B cell (primary cell): ENCODE measurements around the gene SYTL2. TPM values are rescaled to one million over a fixed set of nuclear protein-coding genes. Genes with fewer than 3 reads are reported as not detected.
"Not testable (repeated sequence)": the region's sequence is repeated elsewhere in the genome, so short reads cannot be mapped to it uniquely, and the experiment has no call there.

Source experiments
- ATAC-seq: fragments of 200-7000 bp; cut with Tn5 transposase; one replicate; pipeline ENCODE4 v1.10.0; 2021; ENCODE audit warnings: low read depth, mild to moderate bottlenecking, moderate number of reproducible peaks, moderate library complexity
- CTCF ChIA-PET: fragments of 350-600 bp; sonication (Branson Sonifier 250); formaldehyde crosslinking; loops from one replicate; lab custom pipeline; 2021; ENCODE audit warnings: antibody characterized with exemption, inconsistent platforms; lab: Charles Lee
- POLR2A ChIA-PET: fragments of 350-600 bp; sonication (Branson Sonifier 250); formaldehyde crosslinking; loops from one replicate; lab custom pipeline; 2021; ENCODE audit warnings: antibody characterized with exemption; lab: Charles Lee
- DNase-seq: peaks from one replicate; pipeline ENCODE4 v3.0.0; 2013
- H2AFZ ChIP-seq: 2 replicates; pipeline ENCODE4 v1.6.1; 2012; ENCODE audit warnings: mild to moderate bottlenecking, low read depth, low read length; ENCODE audit not compliant: insufficient read depth, poor library complexity, severe bottlenecking
- H3K27ac ChIP-seq, 2 donors: 1 replicate in 1 of 2; 2 replicates in 1 of 2; pipeline ENCODE4 v1.5.1; 2012 to 2013; ENCODE audit warnings: low read length in 2 of 2, mild to moderate bottlenecking in 2 of 2, moderate library complexity in 1 of 2
- H3K27me3 ChIP-seq, 4 experiments: fragments of 200-600 bp in 1 of 4; sonication (generic) in 1 of 4; replicated peaks in 1 of 4; 1 replicate in 2 of 4; 2 replicates in 2 of 4; pipeline versions ENCODE4 v1.6.1 to v1.7.0; 2013 to 2016; ENCODE audit warnings: low read length in 3 of 4, mild to moderate bottlenecking in 2 of 4, mixed read lengths in 1 of 4, moderate library complexity in 1 of 4; ENCODE audit not compliant: insufficient read depth in 4 of 4, control insufficient read depth in 3 of 4; ENCODE audit errors: control extremely low read depth in 1 of 4
- H3K36me3 ChIP-seq, 2 experiments: replicated peaks in 1 of 2; 1 replicate in 1 of 2; 2 replicates in 1 of 2; pipeline versions ENCODE4 v1.6.1 to v1.7.1; 2013; ENCODE audit warnings: low read length in 1 of 2; ENCODE audit not compliant: insufficient read depth in 2 of 2, control insufficient read depth in 1 of 2; ENCODE audit errors: control extremely low read depth in 1 of 2, extremely low read depth in 1 of 2
- H3K4me1 ChIP-seq, 2 donors: fragments of 200-600 bp in 1 of 2; sonication (generic) in 1 of 2; 1 replicate in 1 of 2; 2 replicates in 1 of 2; pipeline versions ENCODE4 v1.5.1 to v1.6.1; 2013 to 2017; ENCODE audit warnings: low read length in 2 of 2; ENCODE audit not compliant: control insufficient read depth in 2 of 2, insufficient read depth in 2 of 2
- H3K4me2 ChIP-seq: replicated peaks from 2 replicates; pipeline ENCODE3; 2012; ENCODE audit warnings: mild to moderate bottlenecking, low read depth, low read length; ENCODE audit not compliant: poor library complexity, severe bottlenecking
- H3K4me3 ChIP-seq, 5 experiments: fragments of 200-600 bp in 1 of 5; sonication (generic) in 1 of 5; 1 replicate in 3 of 5; 2 replicates in 2 of 5; pipeline versions ENCODE4 v1.5.1 to v1.7.0; 2011 to 2016; ENCODE audit warnings: low read length in 4 of 5, mild to moderate bottlenecking in 4 of 5, low read depth in 2 of 5, control low read depth in 1 of 5, moderate library complexity in 1 of 5; ENCODE audit not compliant: insufficient read depth in 1 of 5; ENCODE audit errors: control extremely low read depth in 1 of 5, extremely low read depth in 1 of 5
- H3K79me2 ChIP-seq: fragments of 200-600 bp; sonication (generic); one replicate; pipeline ENCODE4 v1.6.0; 2016; ENCODE audit warnings: low read length; ENCODE audit not compliant: control insufficient read depth, insufficient read depth
- H3K9ac ChIP-seq: fragments of 200-600 bp; sonication (generic); 2 replicates; pipeline ENCODE4 v1.6.1; 2017; ENCODE audit warnings: mild to moderate bottlenecking, low read length, moderate library complexity
- H3K9me3 ChIP-seq, 3 donors: one replicate each; pipeline versions ENCODE4 v1.6.1 to v1.7.1; 2013; ENCODE audit warnings: low read length in 2 of 3; ENCODE audit not compliant: control insufficient read depth in 2 of 3, insufficient read depth in 1 of 3; ENCODE audit errors: control extremely low read depth in 1 of 3
- H4K20me1 ChIP-seq: 2 replicates; pipeline ENCODE4 v1.6.0; 2012; ENCODE audit warnings: mild to moderate bottlenecking, low read length; ENCODE audit not compliant: insufficient read depth, control insufficient read depth, poor library complexity, severe bottlenecking
- H3K27ac Mint-ChIP-seq: one replicate; pipeline ENCODE4 v1.8.0; 2021; ENCODE audit warnings: mixed read lengths
- H3K27me3 Mint-ChIP-seq: one replicate; pipeline ENCODE4 v1.8.0; 2021; ENCODE audit warnings: mixed read lengths
- H3K4me1 Mint-ChIP-seq: one replicate; pipeline ENCODE4 v1.8.0; 2021; ENCODE audit warnings: mixed read lengths
- H3K4me3 Mint-ChIP-seq: one replicate; pipeline ENCODE4 v1.8.0; 2021; ENCODE audit warnings: mixed read lengths
- H3K9me3 Mint-ChIP-seq: one replicate; pipeline ENCODE4 v1.8.0; 2022; ENCODE audit warnings: mixed read lengths; ENCODE audit not compliant: insufficient read depth
- CTCF ChIP-seq: fragments of 200-600 bp; IDR thresholded peaks from one replicate; pipeline ENCODE4 v1.8.0; 2022; ENCODE audit warnings: antibody characterized with exemption, mild to moderate bottlenecking
- EZH2 ChIP-seq: IDR thresholded peaks from 2 replicates; pipeline ENCODE4 v1.6.1; 2012; ENCODE audit warnings: borderline replicate concordance, low read depth, mild to moderate bottlenecking, moderate library complexity, low read length; ENCODE audit not compliant: insufficient read depth, poor library complexity, severe bottlenecking
- WGBS: methylation state at CpG from one replicate; pipeline ENCODE4 v1.1.5; 2013; ENCODE audit warnings: missing lambda C conversion rate; ENCODE audit not compliant: insufficient coverage; 5-methylcytosine and 5-hydroxymethylcytosine counted together
- intact Hi-C: fragments of 100-400 bp; cut with micrococcal nuclease; formaldehyde crosslinking; loops from one replicate; pipeline ENCODE4 v1.10.0; 2022
- polyA plus RNA-seq: library from polyadenylated mRNA; depleted of rRNA; stranded (reverse); fragments of >200 nt; gene quantifications from 2 replicates; pipeline ENCODE4 v1.2.3, GENCODE V29; 2012
- total RNA-seq, 2 donors: library from RNA; stranded (reverse); fragments of 120-200 nt in 1 of 2; gene quantifications; 1 replicate in 1 of 2; 2 replicates in 1 of 2; pipeline versions ENCODE4 v1.2.3 to v1.2.4, GENCODE V29; 2013 to 2022

The SYTL2 gene
- total and polyA plus RNA-seq, 2 donors (not counting 1 experiment from before 2014, with no cell fraction given): 0.86 to 2.9 TPM

DNA sequence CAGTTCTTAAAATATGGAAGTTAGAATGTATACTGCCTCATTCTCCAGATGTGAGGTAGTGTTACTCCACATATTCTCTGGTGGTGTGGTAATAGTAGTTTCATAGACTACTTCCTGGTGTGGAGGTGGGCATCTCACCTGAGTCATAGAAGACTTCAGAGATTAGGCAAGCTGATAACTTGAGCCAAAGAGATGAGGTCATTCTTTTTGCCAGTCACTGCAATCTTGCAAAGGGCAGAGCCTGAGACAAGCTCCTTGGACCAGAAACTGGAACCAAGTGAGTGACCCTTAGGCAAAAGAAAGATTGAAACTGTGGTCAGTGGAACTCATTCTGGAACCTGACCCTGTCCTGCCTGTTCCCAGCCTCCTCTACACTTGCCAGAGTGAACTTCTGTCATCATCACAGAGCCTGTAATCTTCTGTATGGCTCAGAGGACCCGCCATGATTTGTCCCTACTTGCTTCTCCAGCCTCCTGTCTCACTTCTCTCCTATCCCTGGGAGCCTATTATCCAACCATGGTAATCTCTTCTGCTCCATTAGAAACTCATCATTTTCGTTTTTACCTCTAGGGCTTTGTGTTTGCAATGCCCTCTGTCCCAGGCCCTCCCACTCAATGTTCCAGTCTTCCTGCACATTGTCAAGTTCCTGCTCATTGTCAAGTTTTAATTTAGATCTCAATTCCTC is 33.6 kb upstream of the SYTL2 start:
- no peaks in the 10 kb centered on the region for H3K36me3 ChIP-seq
- ChIA-PET CTCF (interaction anchor here (3.3 kb wide), 1 partner anchor 10 kb away, joined by 12 read pairs; the partner anchor contains the start of gene CCDC83), POLR2A (no interaction called here)
- no peak overlapping the region for H3K27ac ChIP-seq
- 89% methylated on average over 2 of the region's 2 CpGs for WGBS
- no peaks in the 10 kb centered on the region for H3K9me3 ChIP-seq
- H3K79me2 ChIP-seq: no peaks in the 10 kb centered on the region
- no peak overlapping the region for H3K9ac ChIP-seq
- Mint-ChIP-seq H3K4me3 (no peak overlapping the region), H3K27ac (no peak overlapping the region), H3K4me1 (no peaks in the 10 kb centered on the region), H3K27me3 (no peaks in the 10 kb centered on the region), H3K9me3 (no peaks in the 10 kb centered on the region)
- no peak overlapping the region for H2AFZ ChIP-seq
- no peaks in the 10 kb centered on the region for H4K20me1 ChIP-seq
- H3K4me1 ChIP-seq: no peaks in the 10 kb centered on the region
- TF ChIP-seq EZH2: no peak
- no peak for TF ChIP-seq CTCF
- no peak for DNase-seq
- no peak for ATAC-seq
- H3K4me3 ChIP-seq: no peak overlapping the region
- no peak overlapping the region for H3K4me2 ChIP-seq
- intact Hi-C loops: no loop called here
- H3K27me3 ChIP-seq: no peaks in the 10 kb centered on the region

DNA sequence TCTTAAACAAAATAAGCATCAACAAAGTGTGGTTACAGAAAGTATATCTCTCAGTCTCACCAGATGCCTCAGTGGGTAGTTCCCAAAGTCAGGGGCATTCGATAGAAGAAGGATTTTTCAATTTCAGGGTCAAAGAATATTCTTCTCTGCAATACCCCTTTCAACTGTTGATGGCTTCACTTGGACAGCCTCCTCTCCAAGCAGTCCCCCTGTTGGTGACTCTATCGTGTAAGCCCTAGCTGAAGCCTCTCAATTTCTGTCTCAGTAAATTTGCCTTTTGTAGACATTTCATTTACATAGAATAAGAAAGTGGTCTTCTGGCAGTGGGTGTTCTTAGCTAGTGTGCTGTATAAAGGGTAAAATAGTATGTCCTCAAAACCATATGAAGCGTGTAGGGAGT is 33.0 kb upstream of the SYTL2 start:
- Histone ChIP-seq H3K79me2 (no peaks in the 10 kb centered on the region), H3K9me3 (no peaks in the 10 kb centered on the region), H3K4me3 (no peak overlapping the region), H4K20me1 (no peaks in the 10 kb centered on the region), H3K9ac (no peak overlapping the region), H3K4me2 (no peak overlapping the region), H3K36me3 (no peaks in the 10 kb centered on the region), H3K27ac (no peak overlapping the region), H2AFZ (no peak overlapping the region), H3K4me1 (no peaks in the 10 kb centered on the region), H3K27me3 (no peaks in the 10 kb centered on the region)
- ATAC-seq: no peak
- ChIA-PET CTCF (interaction anchor here (3.3 kb wide), 1 partner anchor 11 kb away, joined by 12 read pairs; the partner anchor contains the start of gene CCDC83), POLR2A (no interaction called here)
- no peak for DNase-seq
- Mint-ChIP-seq H3K27me3 (no peaks in the 10 kb centered on the region), H3K27ac (no peak overlapping the region), H3K4me1 (no peaks in the 10 kb centered on the region), H3K4me3 (no peak overlapping the region), H3K9me3 (no peaks in the 10 kb centered on the region)
- intact Hi-C loops: no loop called here
- TF ChIP-seq EZH2 (no peak), CTCF (no peak)
- no CpG with 5 or more reads among the region's 3 CpGs for WGBS

GRCh38 chr11:85840932-85841331 is 30.0 kb upstream of the SYTL2 start:
- H3K79me2 ChIP-seq, H3K4me3 Mint-ChIP-seq, POLR2A ChIA-PET, H2AFZ ChIP-seq, H3K36me3 ChIP-seq, H3K27me3 Mint-ChIP-seq, ATAC-seq, H3K27me3 ChIP-seq, H3K4me2 ChIP-seq, H4K20me1 ChIP-seq, H3K9ac ChIP-seq, intact Hi-C loops, CTCF ChIA-PET, H3K4me1 Mint-ChIP-seq, H3K4me3 ChIP-seq, DNase-seq, H3K27ac Mint-ChIP-seq, H3K9me3 Mint-ChIP-seq, H3K4me1 ChIP-seq, H3K9me3 ChIP-seq, H3K27ac ChIP-seq: not testable (repeated sequence)
